Measurements from ENCODE around the gene NES. TPM values are rescaled to one million over a fixed set of nuclear protein-coding genes. Genes with fewer than 3 reads are reported as not detected.

NES gene
- total RNA-seq, 1 experiment from 2014 or later = 149 TPM

Other genes with a start within 250 kb of the NES start
- 7.0 and 9.8 TPM in 2 replicates for gene MEF2D, start 176.6 kb downstream of the NES start, total RNA-seq (2014; rRNA removed; shearing (Covaris generic))
- gene IQGAP3, start 104.8 kb downstream of the NES start, total RNA-seq (2014; rRNA removed; shearing (Covaris generic)) = 38.3 and 64.1 TPM in 2 replicates
- not detected in 2 replicates for gene TTC24, start 97.7 kb downstream of the NES start, total RNA-seq (2014; rRNA removed; shearing (Covaris generic))
- gene NAXE, start 85.6 kb downstream of the NES start, total RNA-seq (2014; rRNA removed; shearing (Covaris generic)) = 67.9 and 70.6 TPM in 2 replicates
- gene GPATCH4, start 75.9 kb downstream of the NES start, total RNA-seq (2014; rRNA removed; shearing (Covaris generic)) = 10.0 and 18.4 TPM in 2 replicates
- gene HAPLN2, start 58.0 kb downstream of the NES start, total RNA-seq (2014; rRNA removed; shearing (Covaris generic)) = not detected in 2 replicates
- not detected in 2 replicates for gene BCAN, start 35.3 kb downstream of the NES start, total RNA-seq (2014; rRNA removed; shearing (Covaris generic))
- 2.8 and 6.7 TPM in 2 replicates for gene CRABP2, start 28.2 kb upstream of the NES start, total RNA-seq (2014; rRNA removed; shearing (Covaris generic))
- 6.4 and 6.5 TPM in 2 replicates for gene METTL25B, start 51.1 kb upstream of the NES start, total RNA-seq (2014; rRNA removed; shearing (Covaris generic))
- gene ISG20L2, start 51.4 kb upstream of the NES start, total RNA-seq (2014; rRNA removed; shearing (Covaris generic)) = 13.8 and 21.5 TPM in 2 replicates
- 70.0 and 126 TPM in 2 replicates for gene MRPL24, start 63.7 kb upstream of the NES start, total RNA-seq (2014; rRNA removed; shearing (Covaris generic))
- gene HDGF, start 74.3 kb upstream of the NES start, total RNA-seq (2014; rRNA removed; shearing (Covaris generic)) = 324 and 387 TPM in 2 replicates
- 36.9 and 37.3 TPM in 2 replicates for gene PRCC, start 90.1 kb upstream of the NES start, total RNA-seq (2014; rRNA removed; shearing (Covaris generic))
- gene SH2D2A, start 139.4 kb upstream of the NES start, total RNA-seq (2014; rRNA removed; shearing (Covaris generic)) = not detected in 2 replicates
- gene INSRR, start 181.7 kb upstream of the NES start, total RNA-seq (2014; rRNA removed; shearing (Covaris generic)) = not detected in 2 replicates
- not detected in 2 replicates for gene NTRK1, start 183.5 kb upstream of the NES start, total RNA-seq (2014; rRNA removed; shearing (Covaris generic))
- gene PEAR1, start 216.3 kb upstream of the NES start, total RNA-seq (2014; rRNA removed; shearing (Covaris generic)) = 0.53 and 1.0 TPM in 2 replicates
- gene LRRC71, start 243.2 kb upstream of the NES start, total RNA-seq (2014; rRNA removed; shearing (Covaris generic)) = not detected in 2 replicates